Kidney epithelial cell (primary cell): ENCODE measurements around the gene KRTDAP. TPM values are rescaled to one million over a fixed set of nuclear protein-coding genes. Genes with fewer than 3 reads are reported as not detected.

ENCODE experiments used
- DNase-seq: peaks from one replicate; pipeline ENCODE4 v3.0.0-alpha.2; 2010; ENCODE audit warnings: low read depth
- H3K27me3 ChIP-seq: 2 replicates; pipeline ENCODE4 v1.6.0; 2011; ENCODE audit warnings: low read length; ENCODE audit not compliant: control insufficient read depth, insufficient read depth
- H3K36me3 ChIP-seq: 2 replicates; pipeline ENCODE4 v1.5.1; 2011; ENCODE audit warnings: low read length; ENCODE audit not compliant: control insufficient read depth, insufficient read depth
- H3K4me3 ChIP-seq: 2 replicates; pipeline ENCODE4 v1.5.1; 2011; ENCODE audit warnings: low read depth, mild to moderate bottlenecking, control low read depth, low read length
- CTCF ChIP-seq: IDR thresholded peaks from 2 replicates; pipeline ENCODE4 v1.5.1; 2011; ENCODE audit warnings: mild to moderate bottlenecking, moderate library complexity, low read length, control low read depth, inconsistent platforms; ENCODE audit not compliant: insufficient read depth, poor library complexity, severe bottlenecking
- total RNA-seq: library from RNA; depleted of rRNA; stranded (reverse); fragments of >200 nt; gene quantifications from 2 replicates; pipeline ENCODE4 v1.2.3, GENCODE V29; 2015

Gene KRTDAP
- not detected in 2 replicates for total RNA-seq

- TF ChIP-seq CTCF: no peak
- peaks cover 19% of the 10 kb centered on the region for H3K27me3 ChIP-seq
- H3K36me3 ChIP-seq: no peaks in the 10 kb centered on the region
- H3K4me3 ChIP-seq: no peak within 1 kb of the TSS
- no peak for DNase-seq
Measured at GRCh38 chr19:35490364-35490763, at the start of gene KRTDAP. KRTDAP (minus strand) TSS chr19:35490464; CDS start chr19:35490442, 22 bp downstream.

- TF ChIP-seq CTCF: no peak
- no peaks in the 10 kb centered on the region for H3K36me3 ChIP-seq
- H3K4me3 ChIP-seq: no peak overlapping the region
- no peak for DNase-seq
- H3K27me3 ChIP-seq: no peaks in the 10 kb centered on the region
Measured at GRCh38 chr19:35539850-35540249, 49.6 kb upstream of the KRTDAP start.

GRCh38 chr19:35539314-35539713, 49.0 kb upstream of the KRTDAP start:
- TF ChIP-seq CTCF: no peak
- Histone ChIP-seq H3K27me3 (peaks cover 3% of the 10 kb centered on the region), H3K36me3 (no peaks in the 10 kb centered on the region), H3K4me3 (no peak overlapping the region)
- DNase-seq: no peak

- no peak for TF ChIP-seq CTCF
- DNase-seq: no peak
- no peaks in the 10 kb centered on the region for H3K36me3 ChIP-seq
- peaks cover 25% of the 10 kb centered on the region for H3K27me3 ChIP-seq
- H3K4me3 ChIP-seq: no peak overlapping the region
Measured at GRCh38 chr19:35534803-35535480, 44.7 kb upstream of the KRTDAP start.

GRCh38 chr19:35533822-35534392, 43.6 kb upstream of the KRTDAP start:
- no peak for DNase-seq
- TF ChIP-seq CTCF: no peak
- H3K36me3 ChIP-seq: no peaks in the 10 kb centered on the region
- H3K4me3 ChIP-seq: no peak overlapping the region
- H3K27me3 ChIP-seq: peaks cover 28% of the 10 kb centered on the region

- DNase-seq: no peak
- TF ChIP-seq CTCF: no peak
- peaks cover 28% of the 10 kb centered on the region for H3K27me3 ChIP-seq
- no peak within 1 kb of the TSS for H3K4me3 ChIP-seq
- no peaks in the 10 kb centered on the region for H3K36me3 ChIP-seq
Measured at GRCh38 chr19:35533201-35533821, 43.0 kb upstream of the KRTDAP start, which contains the start of gene GAPDHS. GAPDHS (plus strand) TSS chr19:35533456; CDS start chr19:35533528, 72 bp downstream.
